ENCODE data around the gene RFX7. TPM values are rescaled to one million over a fixed set of nuclear protein-coding genes. Genes with fewer than 3 reads are reported as not detected.

Gene RFX7
- total RNA-seq, 1 donor from 2014 or later = 43.8 TPM

DNA sequence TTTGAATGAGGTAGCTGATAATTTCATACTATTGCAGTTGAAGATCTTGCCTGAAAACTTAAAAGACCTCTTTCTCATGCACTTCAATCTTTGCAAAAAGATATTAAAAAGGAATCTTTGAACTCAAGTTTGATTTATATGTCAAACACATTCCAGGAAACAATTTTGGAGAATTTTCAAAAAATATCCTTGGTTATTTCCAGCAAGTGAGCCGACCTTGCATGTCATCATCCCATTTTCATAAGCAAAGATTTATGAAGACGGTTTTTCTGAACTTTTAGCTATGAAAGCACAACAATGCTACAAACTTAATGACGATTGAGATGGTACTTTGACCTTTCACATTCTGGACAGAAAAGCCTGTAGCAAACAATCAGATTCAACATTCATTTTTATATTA, 95.6 kb downstream of the RFX7 start:
- intact Hi-C loops (cut with micrococcal nuclease) = no loop called here

DNA sequence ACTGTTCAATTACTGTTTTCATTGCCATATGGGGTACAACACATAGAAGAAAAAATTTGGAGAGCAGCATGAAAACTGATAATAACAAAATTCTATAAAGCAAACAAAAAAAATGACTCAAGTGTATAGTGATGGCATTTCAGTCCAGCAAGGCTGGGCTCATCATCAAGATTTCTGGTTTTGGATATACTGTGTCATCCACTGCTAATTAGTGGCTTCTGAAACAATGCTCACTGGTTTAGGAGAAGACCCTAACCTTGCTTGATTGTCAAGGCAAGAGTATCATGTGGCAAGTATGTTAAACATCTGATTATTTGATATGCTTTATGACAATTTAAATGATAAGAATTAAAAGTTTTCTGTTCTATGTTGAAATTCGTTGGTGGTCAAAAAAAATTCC, 96.9 kb downstream of the RFX7 start:
- intact Hi-C loops (cut with micrococcal nuclease) = no loop called here

DNA sequence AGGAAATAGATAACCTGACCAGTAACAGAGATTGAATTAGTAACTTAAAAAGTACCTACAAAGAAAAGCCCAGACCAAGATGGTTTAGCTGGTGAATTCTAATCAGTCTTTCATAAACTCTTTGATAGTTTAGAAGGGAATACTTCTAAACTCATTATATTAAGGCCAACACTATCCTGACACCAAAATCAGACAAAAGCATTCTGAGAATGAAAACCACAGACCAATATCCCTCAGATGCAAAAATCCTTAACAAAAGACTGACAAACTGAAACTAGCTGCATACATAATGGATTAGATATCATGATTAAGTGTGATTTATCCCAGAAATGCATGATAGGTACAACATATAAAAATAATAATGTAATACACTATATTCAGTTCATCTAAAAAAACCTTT, 115.6 kb downstream of the RFX7 start:
- intact Hi-C loops (cut with micrococcal nuclease) = no loop called here

DNA sequence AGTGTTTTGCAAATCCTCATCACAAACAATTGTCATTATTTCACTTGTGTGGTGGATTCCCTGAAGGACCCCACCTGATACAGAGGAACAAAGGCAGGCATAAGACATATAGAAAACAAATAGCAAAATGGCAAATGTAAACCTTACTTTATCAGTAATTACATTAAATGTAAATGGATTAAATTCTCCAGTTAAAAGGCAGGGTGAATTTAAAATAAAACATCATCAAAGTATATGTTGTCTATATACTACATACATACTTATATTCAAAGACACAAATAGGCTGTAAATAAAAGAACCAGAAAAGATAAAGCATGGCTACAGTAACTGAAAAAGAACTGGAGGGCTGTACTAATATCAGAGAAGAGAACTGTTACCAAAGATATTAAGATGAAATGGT, 117.3 kb downstream of the RFX7 start:
- intact Hi-C loops (cut with micrococcal nuclease) = no loop called here

GRCh38 chr15:56124391-56124790, 119.3 kb downstream of the RFX7 start:
- intact Hi-C loops (cut with micrococcal nuclease) = no loop called here

- intact Hi-C loops (cut with micrococcal nuclease) = no loop called here
These were observed 137.8 kb downstream of the RFX7 start for GRCh38 chr15:56105855-56106254.

- intact Hi-C loops (cut with micrococcal nuclease) = no loop called here
These were observed 141.2 kb downstream of the RFX7 start for GRCh38 chr15:56102441-56102840.

DNA sequence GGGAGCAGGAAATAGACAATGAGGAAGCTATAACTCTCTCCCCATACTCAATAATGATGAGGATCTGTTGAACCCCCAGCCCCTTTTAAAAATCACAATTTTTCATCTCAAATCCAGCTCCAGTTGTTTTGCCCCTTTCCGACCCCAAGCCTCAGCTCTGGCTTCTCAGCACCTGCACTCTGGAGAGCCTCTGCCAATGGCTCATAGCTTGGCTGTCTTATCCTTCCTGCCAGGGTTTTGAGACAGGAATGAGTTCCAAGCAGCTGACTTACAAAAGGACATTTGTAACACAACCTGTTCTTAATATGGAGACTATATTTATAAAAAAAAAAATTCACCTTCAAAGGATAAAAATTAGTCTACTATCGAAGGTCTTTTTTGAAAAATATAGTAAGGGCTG, 144.4 kb downstream of the RFX7 start:
- intact Hi-C loops (cut with micrococcal nuclease) = no loop called here

DNA sequence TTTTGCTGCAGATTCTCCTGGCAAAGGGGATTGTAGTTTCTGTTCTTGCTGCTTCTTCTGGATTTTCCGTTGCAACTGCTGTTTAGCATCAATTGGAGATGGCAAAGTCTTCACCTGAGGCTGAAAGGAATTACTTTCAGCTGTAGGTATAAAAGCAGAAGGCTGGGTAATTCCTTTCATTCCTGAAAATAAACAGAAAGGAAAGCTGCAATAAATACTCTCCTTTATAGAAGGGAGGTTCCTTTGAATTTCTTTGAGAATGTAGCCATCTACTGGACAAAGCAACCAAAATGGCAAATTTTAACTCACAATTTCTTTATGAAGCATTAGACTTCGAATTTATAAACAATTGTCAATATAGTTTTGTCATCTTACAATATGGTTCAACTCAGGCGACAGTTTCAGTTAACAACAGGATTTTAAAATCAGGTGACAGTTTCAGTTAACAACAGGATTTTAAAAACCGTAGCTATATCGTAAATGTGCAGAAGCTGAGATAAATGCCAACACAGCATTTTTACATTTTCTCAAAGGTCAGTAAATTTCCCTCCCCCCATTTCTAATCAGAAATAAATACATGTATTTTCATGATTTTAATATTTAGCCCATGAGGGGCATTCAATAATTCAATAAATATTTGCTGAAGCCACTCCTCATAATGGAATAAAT, 145.3 kb downstream of the RFX7 start:
- intact Hi-C loops (cut with micrococcal nuclease) = no loop called here

DNA sequence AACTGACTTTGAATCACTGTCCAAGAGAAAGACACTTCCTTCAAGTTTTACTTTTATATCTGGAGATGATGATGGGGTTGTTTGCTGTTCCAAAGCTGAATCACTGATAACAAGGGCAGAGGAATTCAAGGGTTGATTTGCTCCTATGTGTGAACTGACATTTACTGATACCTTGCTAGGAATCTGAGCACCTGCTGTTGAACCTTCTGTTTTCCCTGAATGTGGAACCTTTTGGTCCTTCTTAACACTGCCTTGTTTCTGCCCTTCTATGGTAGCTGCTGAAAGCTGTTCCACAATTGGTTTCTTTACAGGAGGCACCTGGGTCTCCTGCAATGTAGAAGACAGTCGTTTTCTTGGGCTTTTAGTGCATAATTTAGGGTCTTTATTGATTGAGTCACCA, 148.3 kb downstream of the RFX7 start:
- intact Hi-C loops (cut with micrococcal nuclease) = no loop called here

DNA sequence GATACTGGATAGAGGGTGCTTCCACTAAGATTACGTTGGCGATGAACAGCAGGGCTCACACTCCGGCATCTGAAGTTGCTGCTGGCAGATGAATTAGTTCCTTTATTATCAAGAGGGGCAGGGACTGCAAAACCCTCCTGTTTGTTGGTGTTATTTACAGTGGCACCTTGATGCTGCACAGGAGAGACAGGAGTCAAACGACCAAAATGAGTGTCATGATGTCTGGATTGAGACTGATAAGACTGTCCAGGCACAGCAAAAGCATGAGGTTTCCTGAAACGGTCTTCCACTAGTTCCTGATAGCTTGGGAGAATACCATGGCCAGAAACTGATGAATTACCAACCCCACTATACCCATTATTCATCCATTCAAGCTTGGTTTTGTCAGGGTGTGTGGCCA, 149.5 kb downstream of the RFX7 start:
- intact Hi-C loops (cut with micrococcal nuclease) = no loop called here

GRCh38 chr15:56088389-56088788, 155.3 kb downstream of the RFX7 start:
- intact Hi-C loops (cut with micrococcal nuclease) = no loop called here

DNA sequence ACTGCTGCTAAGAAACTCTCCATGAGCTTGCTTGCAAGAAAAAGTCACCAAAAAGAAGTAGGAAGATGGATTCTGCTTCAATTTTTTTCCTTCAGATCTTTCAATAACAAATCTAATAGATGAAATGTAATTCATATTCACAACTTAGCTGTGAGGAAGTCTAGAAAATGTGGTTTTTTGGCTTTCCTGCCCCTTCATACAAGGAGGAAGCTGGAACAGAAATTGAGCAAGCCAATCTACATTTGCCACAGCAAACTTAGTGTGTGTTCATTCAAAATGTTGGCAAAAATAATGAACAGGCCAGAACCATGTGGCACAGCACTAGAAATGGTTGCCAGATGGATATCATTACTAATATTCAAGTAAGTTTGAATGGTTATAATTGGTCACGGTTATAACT, 157.1 kb downstream of the RFX7 start:
- intact Hi-C loops (cut with micrococcal nuclease) = no loop called here

DNA sequence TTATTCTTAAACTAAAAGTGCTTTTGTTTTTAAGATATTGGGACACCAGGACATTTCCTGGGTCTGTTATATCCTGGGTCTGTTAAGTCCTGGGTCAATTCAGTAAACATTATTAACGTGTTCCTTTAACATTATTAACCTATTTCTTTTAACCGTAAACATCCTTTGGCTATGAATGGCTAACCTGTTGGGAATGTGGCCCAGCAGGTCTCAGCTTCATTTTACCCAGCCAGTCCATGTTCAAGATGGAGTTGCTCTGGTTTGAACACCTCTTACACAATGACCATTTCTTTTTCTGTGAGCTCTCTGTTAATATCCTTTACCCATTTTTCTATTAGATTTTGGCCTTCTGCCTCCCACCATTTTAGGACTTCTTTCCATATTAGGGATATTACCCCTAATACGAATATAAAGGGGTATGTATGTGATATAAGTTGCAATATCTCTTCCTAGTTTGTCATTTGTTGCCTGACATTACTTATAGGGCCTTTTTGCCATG, 161.4 kb downstream of the RFX7 start:
- intact Hi-C loops (cut with micrococcal nuclease) = no loop called here

DNA sequence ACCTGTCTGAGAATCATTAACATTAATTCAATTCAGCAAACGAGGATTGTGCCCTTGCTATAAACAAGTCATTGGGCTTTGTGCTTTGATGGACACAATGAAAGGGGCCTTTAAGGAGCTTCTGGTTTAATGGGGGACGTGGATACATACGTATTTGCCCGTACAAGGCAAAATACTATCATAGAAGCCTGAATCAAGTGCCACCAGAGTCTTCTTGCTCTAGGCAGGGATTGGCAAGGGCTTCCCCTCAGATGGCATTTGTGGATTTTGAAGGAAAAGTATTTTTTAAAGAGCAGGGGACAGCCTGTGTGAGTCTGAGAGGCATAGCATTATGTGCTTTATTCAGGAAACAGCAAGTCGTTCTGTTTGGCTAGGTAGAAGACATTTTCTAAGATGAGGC, 166.6 kb downstream of the RFX7 start:
- intact Hi-C loops (cut with micrococcal nuclease) = no loop called here

GRCh38 chr15:56076640-56077039, 167.0 kb downstream of the RFX7 start:
- intact Hi-C loops (cut with micrococcal nuclease) = no loop called here

GRCh38 chr15:56074481-56075265, 169.0 kb downstream of the RFX7 start:
- intact Hi-C loops (cut with micrococcal nuclease) = no loop called here

- intact Hi-C loops (cut with micrococcal nuclease) = no loop called here
These were observed 179.5 kb downstream of the RFX7 start for GRCh38 chr15:56064152-56064551.

GRCh38 chr15:56059716-56060115, 184.0 kb downstream of the RFX7 start:
- intact Hi-C loops (cut with micrococcal nuclease) = loop anchor here (10.0 kb wide), 1 partner anchor 365 kb away; no protein-coding TSS in a partner anchor

DNA sequence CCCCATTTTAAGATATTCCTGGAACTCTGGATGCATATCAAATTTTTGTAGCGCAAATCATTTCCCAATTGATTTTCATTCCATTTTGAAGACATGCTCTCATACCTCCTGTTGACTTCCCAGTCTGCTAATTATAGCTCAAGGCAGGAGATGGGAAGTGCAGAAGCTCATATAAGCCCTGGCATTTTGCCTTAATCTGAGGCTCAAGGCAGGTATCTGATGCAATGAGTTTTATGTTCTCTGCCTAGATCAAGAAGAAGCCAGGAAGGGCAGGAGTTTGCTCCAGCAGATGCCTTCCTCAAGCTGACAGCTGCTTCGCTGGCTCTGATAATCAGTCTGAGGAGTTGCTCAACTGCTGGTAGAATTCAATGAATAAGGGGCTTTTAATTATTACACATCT, 184.7 kb downstream of the RFX7 start:
- intact Hi-C loops (cut with micrococcal nuclease) = loop anchor here (10.0 kb wide), 1 partner anchor 366 kb away; no protein-coding TSS in a partner anchor

GRCh38 chr15:56056626-56057025, 187.1 kb downstream of the RFX7 start:
- intact Hi-C loops (cut with micrococcal nuclease) = loop anchor here (10.0 kb wide), 1 partner anchor 368 kb away; no protein-coding TSS in a partner anchor

GRCh38 chr15:56053046-56053400, 190.7 kb downstream of the RFX7 start:
- intact Hi-C loops (cut with micrococcal nuclease) = loop anchor here (2.0 to 10.0 kb wide), 5 partner anchors 18 to 372 kb away; no protein-coding TSS in a partner anchor
